ENCODE measurements around the gene IFNGR1. TPM values are rescaled to one million over a fixed set of nuclear protein-coding genes. Genes with fewer than 3 reads are reported as not detected.
A peak's percentile ranks its signal among the peaks of the same experiment; 100 is the strongest.
"Not testable (repeated sequence)": the region's sequence is repeated elsewhere in the genome, so short reads cannot be mapped to it uniquely, and the experiment has no call there.

IFNGR1 gene
- total RNA-seq, 1 experiment from 2014 or later = 19.5 TPM

- peaks cover 23% of the 10 kb centered on the region; the same call in 1 of the 2 replicates for H4K20me1 ChIP-seq (ENCODE audit: insufficient read depth)
- H3K27ac ChIP-seq = peak overlapping the region; percentile 90
- peak overlapping the region; percentile 88 for H3K4me3 ChIP-seq
- TF ChIP-seq EZH2 (IDR thresholded peaks at IDR 0.05; ENCODE audit: low read depth) (no peak), CTCF (conservative IDR thresholded peaks at IDR 0.05) (no peak)
- H3K79me2 ChIP-seq (ENCODE audit: low read depth) = peaks cover 61% of the 10 kb centered on the region
- H3K9me3 ChIP-seq (ENCODE audit: insufficient read depth, low read depth) = no peaks in the 10 kb centered on the region
- peak in 1 of 2 experiments; percentile 43 for DNase-seq
- no peaks in the 10 kb centered on the region for H3K9me2 ChIP-seq (ENCODE audit: insufficient read depth)
- POLR2A ChIA-PET (ENCODE audit: unreplicated experiment) = no interaction called here
- peaks cover 28% of the 10 kb centered on the region; the same call in 1 of the 2 replicates for H3F3A ChIP-seq (ENCODE audit: insufficient read depth, low read depth)
- H3K4me2 ChIP-seq = peak overlapping the region; percentile 91
- H2AFZ ChIP-seq = peak overlapping the region; percentile 82; the same call in 1 of the 2 replicates
- H3K36me3 ChIP-seq (ENCODE audit: low read depth) = peaks cover 28% of the 10 kb centered on the region; the same call in 1 of the 2 replicates
- intact Hi-C loops (cut with micrococcal nuclease; ENCODE audit: unreplicated experiment) = loop anchor here (2.0 kb wide), 1 partner anchor 19 kb away; no protein-coding TSS in a partner anchor
- H3K4me1 ChIP-seq (replicated peaks; ENCODE audit: insufficient read depth) = peaks cover 45% of the 10 kb centered on the region
- H3K27me3 ChIP-seq (ENCODE audit: insufficient read depth, low read depth) = no peaks in the 10 kb centered on the region
- CTCF ChIA-PET = no interaction called here
- BruUV-seq (replicated peaks) = TSS peak; percentile 47
Measured at GRCh38 chr6:137217801-137218472, 1.2 kb downstream of the IFNGR1 start.

- Histone ChIP-seq H3K4me3 (peak overlapping the region; percentile 88), H4K20me1 (ENCODE audit: insufficient read depth) (peaks cover 23% of the 10 kb centered on the region; the same call in 1 of the 2 replicates), H3K36me3 (ENCODE audit: low read depth) (peaks cover 28% of the 10 kb centered on the region; the same call in 1 of the 2 replicates), H3K4me1 (replicated peaks; ENCODE audit: insufficient read depth) (peaks cover 45% of the 10 kb centered on the region), H3K9me3 (ENCODE audit: insufficient read depth, low read depth) (no peaks in the 10 kb centered on the region), H3K4me2 (peak overlapping the region; percentile 91), H2AFZ (no peak overlapping the region), H3F3A (ENCODE audit: insufficient read depth, low read depth) (peaks cover 28% of the 10 kb centered on the region; the same call in 1 of the 2 replicates), H3K79me2 (ENCODE audit: low read depth) (peaks cover 70% of the 10 kb centered on the region), H3K9me2 (ENCODE audit: insufficient read depth) (no peaks in the 10 kb centered on the region), H3K27ac (no peak overlapping the region), H3K27me3 (ENCODE audit: insufficient read depth, low read depth) (no peaks in the 10 kb centered on the region)
- DNase-seq = no peak
- TF ChIP-seq CTCF (conservative IDR thresholded peaks at IDR 0.05) (no peak), EZH2 (IDR thresholded peaks at IDR 0.05; ENCODE audit: low read depth) (no peak)
- intact Hi-C loops (cut with micrococcal nuclease; ENCODE audit: unreplicated experiment) = no loop called here
- CTCF ChIA-PET = no interaction called here
- no TSS peak for BruUV-seq (replicated peaks)
- POLR2A ChIA-PET (ENCODE audit: unreplicated experiment) = no interaction called here
Measured at GRCh38 chr6:137216875-137217553, 2.2 kb downstream of the IFNGR1 start.

DNA sequence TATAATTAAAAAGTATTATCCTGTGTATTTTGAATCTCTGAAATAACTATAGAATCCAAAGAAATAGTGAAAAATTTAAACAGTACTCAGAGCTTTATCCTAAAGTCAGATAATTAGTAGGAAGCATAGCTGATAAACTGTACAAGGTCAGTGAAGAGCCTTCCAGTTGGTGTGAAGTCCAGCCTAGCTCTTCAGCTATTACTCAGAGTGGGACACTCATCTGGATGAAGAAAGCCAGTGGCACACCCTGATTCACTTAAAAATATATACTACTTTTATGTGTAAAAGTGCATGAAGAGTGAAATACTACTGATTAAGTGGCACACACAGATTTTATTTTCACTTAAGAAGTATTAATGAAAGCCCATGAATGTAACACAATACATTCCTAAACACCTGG is 3.1 kb downstream of the IFNGR1 start:
- ChIA-PET CTCF (no interaction called here), POLR2A (ENCODE audit: unreplicated experiment) (interaction anchor here (0.6 kb wide), 1 partner anchor 41 kb away, joined by 5 read pairs; no protein-coding TSS in a partner anchor)
- Histone ChIP-seq H3K4me2 (peak overlapping the region; percentile 91), H3K9me3 (ENCODE audit: insufficient read depth, low read depth) (no peaks in the 10 kb centered on the region), H3K4me1 (replicated peaks; ENCODE audit: insufficient read depth) (peaks cover 44% of the 10 kb centered on the region), H3K27ac (no peak overlapping the region), H2AFZ (no peak overlapping the region), H3K79me2 (ENCODE audit: low read depth) (peaks cover 79% of the 10 kb centered on the region), H3K27me3 (ENCODE audit: insufficient read depth, low read depth) (no peaks in the 10 kb centered on the region), H4K20me1 (ENCODE audit: insufficient read depth) (peaks cover 27% of the 10 kb centered on the region; the same call in 1 of the 2 replicates), H3K4me3 (peak overlapping the region; percentile 4; the same call in 1 of the 2 replicates), H3F3A (ENCODE audit: insufficient read depth, low read depth) (peaks cover 28% of the 10 kb centered on the region; the same call in 1 of the 2 replicates), H3K9me2 (ENCODE audit: insufficient read depth) (no peaks in the 10 kb centered on the region), H3K36me3 (ENCODE audit: low read depth) (peaks cover 33% of the 10 kb centered on the region; the same call in 1 of the 2 replicates)
- DNase-seq = no peak
- intact Hi-C loops (cut with micrococcal nuclease; ENCODE audit: unreplicated experiment) = no loop called here
- TF ChIP-seq CTCF (conservative IDR thresholded peaks at IDR 0.05) = no peak
- no peak for TF ChIP-seq EZH2 (IDR thresholded peaks at IDR 0.05; ENCODE audit: low read depth)
- BruUV-seq (replicated peaks) = no TSS peak

DNA sequence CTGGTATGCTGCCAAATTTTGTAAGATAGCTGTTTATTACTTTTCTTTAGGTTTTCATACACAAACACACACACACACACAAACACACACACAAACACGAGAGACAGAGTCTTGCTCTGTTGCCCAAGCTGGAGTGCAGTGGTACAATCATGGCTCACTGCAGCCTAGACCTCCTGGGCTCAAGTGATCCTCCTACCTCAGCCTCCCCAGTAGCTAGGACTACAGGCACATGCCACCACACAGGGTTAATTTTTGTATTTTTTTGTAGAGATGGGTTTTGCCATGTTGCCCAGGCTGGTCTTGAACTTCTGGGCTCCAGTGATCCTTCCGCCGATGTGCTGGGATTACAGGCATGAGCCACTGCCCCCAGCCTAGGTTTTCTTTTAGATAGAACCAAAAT is 3.6 kb downstream of the IFNGR1 start:
- H3K27me3 ChIP-seq (ENCODE audit: insufficient read depth, low read depth); H3K27ac ChIP-seq; CTCF ChIA-PET; H3K4me2 ChIP-seq; H3K9me3 ChIP-seq (ENCODE audit: insufficient read depth, low read depth); intact Hi-C loops (cut with micrococcal nuclease; ENCODE audit: unreplicated experiment); BruUV-seq (replicated peaks); H3K4me3 ChIP-seq; H3K9me2 ChIP-seq (ENCODE audit: insufficient read depth); DNase-seq; H2AFZ ChIP-seq; POLR2A ChIA-PET (ENCODE audit: unreplicated experiment): not testable (repeated sequence)
- peaks cover 38% of the 10 kb centered on the region; the same call in 1 of the 2 replicates for H3K36me3 ChIP-seq (ENCODE audit: low read depth)
- peaks cover 84% of the 10 kb centered on the region for H3K79me2 ChIP-seq (ENCODE audit: low read depth)
- peaks cover 31% of the 10 kb centered on the region; the same call in 1 of the 2 replicates for H4K20me1 ChIP-seq (ENCODE audit: insufficient read depth)
- H3K4me1 ChIP-seq (replicated peaks; ENCODE audit: insufficient read depth) = peaks cover 39% of the 10 kb centered on the region
- peaks cover 26% of the 10 kb centered on the region; the same call in 1 of the 2 replicates for H3F3A ChIP-seq (ENCODE audit: insufficient read depth, low read depth)

Data from PC-9 (cell line).